MCF 10A (cell line): ENCODE results near the gene PLEKHM3. TPM values are rescaled to one million over a fixed set of nuclear protein-coding genes. Genes with fewer than 3 reads are reported as not detected.

Experiments
- BruUV-seq: library from RNA; stranded (reverse); fragments of 400-500 nt; replicated peaks from 2 replicates; lab custom pipeline; 2021; lab: Mats Ljungman, UMichigan
- CTCF ChIA-PET: fragments of 300-600 bp; sonication (Branson Sonifier 250); formaldehyde crosslinking; extraction: SDS; loops from one replicate; lab custom pipeline; 2021; ENCODE audit warnings: antibody characterized with exemption, inconsistent platforms; lab: Yijun Ruan, JAX
- POLR2A ChIA-PET: fragments of 300-600, 350-650 bp; sonication (Branson Sonifier 250); formaldehyde crosslinking; extraction: SDS; loops from one replicate; lab custom pipeline; 2020; ENCODE audit warnings: antibody characterized with exemption, inconsistent platforms; lab: Yijun Ruan, JAX
- DNase-seq: peaks from one replicate; pipeline ENCODE4 v3.0.0-alpha.2; 2018; ENCODE audit not compliant: unreplicated experiment
- H3K27ac Mint-ChIP-seq: one replicate; pipeline ENCODE4 v1.8.0; 2022; ENCODE audit warnings: mild to moderate bottlenecking, low read depth, mixed read lengths; ENCODE audit not compliant: unreplicated experiment
- H3K27me3 Mint-ChIP-seq: one replicate; pipeline ENCODE4 v1.8.0; 2022; ENCODE audit warnings: mixed read lengths; ENCODE audit not compliant: insufficient read depth, unreplicated experiment
- H3K36me3 Mint-ChIP-seq: one replicate; pipeline ENCODE4 v1.8.0; 2022; ENCODE audit warnings: mild to moderate bottlenecking, moderate library complexity, mixed read lengths; ENCODE audit not compliant: insufficient read depth, unreplicated experiment
- H3K4me1 Mint-ChIP-seq: one replicate; pipeline ENCODE4 v1.8.0; 2022; ENCODE audit warnings: mixed read lengths; ENCODE audit not compliant: insufficient read depth, unreplicated experiment
- H3K4me3 Mint-ChIP-seq: one replicate; pipeline ENCODE4 v1.8.0; 2022; ENCODE audit warnings: mild to moderate bottlenecking, moderate library complexity, mixed read lengths; ENCODE audit not compliant: unreplicated experiment
- H3K9me3 Mint-ChIP-seq: one replicate; pipeline ENCODE4 v1.8.0; 2022; ENCODE audit warnings: mixed read lengths; ENCODE audit not compliant: unreplicated experiment
- CTCF ChIP-seq: fragments of 200-600 bp; IDR thresholded peaks from one replicate; pipeline ENCODE4 v1.8.0; 2022; ENCODE audit warnings: antibody characterized with exemption, mild to moderate bottlenecking; ENCODE audit not compliant: unreplicated experiment
- intact Hi-C: fragments of 100-400 bp; cut with micrococcal nuclease; formaldehyde crosslinking; loops from 2 replicates; pipeline ENCODE4 v1.14.1; 2022
- total RNA-seq: library from RNA; stranded (reverse); gene quantifications from 2 replicates; pipeline ENCODE4 v1.2.3, GENCODE V29; 2022

PLEKHM3 gene
- total RNA-seq, 1 experiment from 2014 or later, result 5.4 TPM

GRCh38 chr2:207867056-207867455, 158.3 kb downstream of the PLEKHM3 start:
- H3K4me3 Mint-ChIP-seq, result no peak overlapping the region
- no peaks in the 10 kb centered on the region for H3K27me3 Mint-ChIP-seq
- ChIA-PET CTCF (no interaction called here), POLR2A (no interaction called here)
- intact Hi-C loops, result no loop called here
- BruUV-seq, result no TSS peak
- TF ChIP-seq CTCF, result no peak
- H3K36me3 Mint-ChIP-seq, result no peaks in the 10 kb centered on the region
- no peak overlapping the region for H3K27ac Mint-ChIP-seq
- H3K9me3 Mint-ChIP-seq, result no peaks in the 10 kb centered on the region
- DNase-seq, result no peak
- peaks cover 8% of the 10 kb centered on the region for H3K4me1 Mint-ChIP-seq

- H3K4me1 Mint-ChIP-seq, result peaks cover 6% of the 10 kb centered on the region
- no TSS peak for BruUV-seq
- H3K36me3 Mint-ChIP-seq, result no peaks in the 10 kb centered on the region
- no peaks in the 10 kb centered on the region for H3K27me3 Mint-ChIP-seq
- ChIA-PET POLR2A (no interaction called here), CTCF (no interaction called here)
- H3K9me3 Mint-ChIP-seq, result no peaks in the 10 kb centered on the region
- intact Hi-C loops, result no loop called here
- H3K27ac Mint-ChIP-seq, result no peak overlapping the region
- no peak for TF ChIP-seq CTCF
- no peak overlapping the region for H3K4me3 Mint-ChIP-seq
- no peak for DNase-seq
These were observed 160.1 kb downstream of the PLEKHM3 start for GRCh38 chr2:207865210-207865609.

GRCh38 chr2:207863345-207863744, 162.0 kb downstream of the PLEKHM3 start:
- H3K27ac Mint-ChIP-seq, result no peak overlapping the region
- POLR2A ChIA-PET, result no interaction called here

GRCh38 chr2:207861789-207862188, 163.5 kb downstream of the PLEKHM3 start:
- H3K4me1 Mint-ChIP-seq, result no peaks in the 10 kb centered on the region
- no TSS peak for BruUV-seq
- no peak for DNase-seq
- no peak overlapping the region for H3K4me3 Mint-ChIP-seq
- intact Hi-C loops, result no loop called here
- POLR2A ChIA-PET, result no interaction called here
- no peak for TF ChIP-seq CTCF
- CTCF ChIA-PET, result interaction anchor here (0.7 to 1.1 kb wide), 2 partner anchors 41 to 90 kb away, joined by 3 read pairs; no protein-coding TSS in a partner anchor
- H3K27me3 Mint-ChIP-seq, result no peaks in the 10 kb centered on the region
- H3K27ac Mint-ChIP-seq, result no peak overlapping the region
- peaks cover 6% of the 10 kb centered on the region for H3K36me3 Mint-ChIP-seq
- H3K9me3 Mint-ChIP-seq, result no peaks in the 10 kb centered on the region

More at GRCh38 chr2:207863345-207863744, 162.0 kb downstream of the PLEKHM3 start:
- H3K9me3 Mint-ChIP-seq, result no peaks in the 10 kb centered on the region
- H3K36me3 Mint-ChIP-seq, result no peaks in the 10 kb centered on the region
- no peak for TF ChIP-seq CTCF
- no peaks in the 10 kb centered on the region for H3K27me3 Mint-ChIP-seq
- no peak overlapping the region for H3K4me3 Mint-ChIP-seq
- BruUV-seq, result no TSS peak
- intact Hi-C loops, result no loop called here
- CTCF ChIA-PET, result no interaction called here
- DNase-seq, result no peak
- H3K4me1 Mint-ChIP-seq, result no peaks in the 10 kb centered on the region
